ENCODE data around the gene IFNAR1.

The IFNAR1 gene

DNA sequence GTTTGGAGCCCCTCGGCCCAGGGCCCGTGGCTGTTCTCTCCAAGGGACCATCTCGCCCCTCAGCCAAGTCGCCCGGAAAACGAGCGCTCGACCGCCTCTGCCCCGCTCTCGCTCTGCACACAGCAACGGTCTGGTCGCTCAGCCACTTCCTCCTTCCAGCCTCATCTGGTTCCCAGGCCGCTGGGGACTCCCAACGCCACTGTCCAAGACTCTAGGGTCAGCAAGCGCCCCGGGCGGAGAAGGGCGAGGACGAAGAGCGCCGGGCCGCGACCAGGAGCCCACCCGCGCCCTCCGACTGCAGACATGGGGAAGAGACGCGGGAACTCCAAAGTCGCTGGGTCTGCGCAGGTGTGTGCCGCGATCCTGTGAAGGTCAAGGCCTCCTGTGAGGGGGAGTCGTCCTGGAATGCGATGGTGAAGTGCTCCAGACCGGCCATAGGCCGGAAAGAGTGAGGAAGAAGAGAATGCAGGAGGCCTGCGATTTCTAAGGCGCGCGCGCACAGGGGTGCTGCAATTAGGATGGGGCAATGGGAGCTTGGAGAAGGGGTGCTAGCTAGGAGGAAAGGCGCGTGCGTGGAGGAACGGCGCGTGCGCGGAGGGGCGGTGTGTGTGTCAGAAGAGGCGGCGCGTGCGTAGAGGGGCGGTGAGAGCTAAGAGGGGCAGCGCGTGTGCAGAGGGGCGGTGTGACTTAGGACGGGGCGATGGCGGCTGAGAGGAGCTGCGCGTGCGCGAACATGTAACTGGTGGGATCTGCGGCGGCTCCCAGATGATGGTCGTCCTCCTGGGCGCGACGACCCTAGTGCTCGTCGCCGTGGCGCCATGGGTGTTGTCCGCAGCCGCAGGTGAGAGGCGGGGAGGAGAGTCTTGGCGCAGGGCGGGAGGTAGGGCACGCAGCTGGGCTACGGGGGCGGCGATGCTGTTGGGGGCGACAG is at the start of gene IFNAR1:
Gene IFNAR1, plus strand, starts transcription at position 680 of the 931 bp plus-strand sequence. Its CDS starts 86 bp downstream, at position 766.
- DNase-seq (ENCODE audit: low read depth in 2 of 2): peak; percentile 97 to 99

DNA sequence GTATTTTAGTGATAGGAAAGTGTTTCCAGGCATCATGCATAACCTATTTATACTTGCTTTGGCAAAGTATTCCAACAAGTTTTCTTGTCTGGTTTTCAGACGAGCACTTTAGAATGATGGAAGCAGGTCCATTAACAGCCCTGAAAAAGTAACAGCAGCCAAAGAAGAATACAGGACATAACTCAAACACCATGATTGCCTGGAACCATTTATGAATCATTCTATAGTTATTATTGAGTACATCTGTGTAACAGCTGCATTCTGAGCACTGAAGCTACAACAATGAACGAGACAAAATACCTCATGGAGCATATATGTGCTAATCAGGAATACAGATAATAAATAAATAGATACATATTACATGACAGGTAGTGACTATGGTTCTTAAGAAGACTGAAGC is 46.0 kb upstream of the IFNAR1 start:
- no peak for DNase-seq (ENCODE audit: low read depth in 2 of 2)

DNA sequence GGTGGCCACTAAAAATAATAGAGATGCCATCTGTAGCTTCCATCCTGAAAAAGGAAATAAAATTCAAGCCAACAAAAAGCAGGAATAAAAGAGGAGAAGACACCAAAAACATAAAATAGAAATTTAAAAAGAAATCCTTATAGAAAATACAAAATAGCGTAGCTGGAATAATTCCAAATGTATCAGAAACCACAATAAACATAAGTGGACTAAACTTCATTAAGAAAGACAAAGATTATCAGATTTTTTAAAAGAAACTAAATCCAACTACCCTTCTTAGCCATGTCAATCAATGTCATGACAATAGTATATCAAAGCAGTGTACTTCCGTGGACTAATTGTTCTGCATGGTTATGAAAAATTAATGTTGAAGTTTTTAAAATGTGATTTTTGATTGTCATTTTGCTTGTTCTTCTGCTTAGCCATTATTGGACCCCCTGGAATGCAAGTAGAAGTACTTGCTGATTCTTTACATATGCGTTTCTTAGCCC is 45.4 kb upstream of the IFNAR1 start:
- no peak for DNase-seq (ENCODE audit: low read depth in 2 of 2)

DNA sequence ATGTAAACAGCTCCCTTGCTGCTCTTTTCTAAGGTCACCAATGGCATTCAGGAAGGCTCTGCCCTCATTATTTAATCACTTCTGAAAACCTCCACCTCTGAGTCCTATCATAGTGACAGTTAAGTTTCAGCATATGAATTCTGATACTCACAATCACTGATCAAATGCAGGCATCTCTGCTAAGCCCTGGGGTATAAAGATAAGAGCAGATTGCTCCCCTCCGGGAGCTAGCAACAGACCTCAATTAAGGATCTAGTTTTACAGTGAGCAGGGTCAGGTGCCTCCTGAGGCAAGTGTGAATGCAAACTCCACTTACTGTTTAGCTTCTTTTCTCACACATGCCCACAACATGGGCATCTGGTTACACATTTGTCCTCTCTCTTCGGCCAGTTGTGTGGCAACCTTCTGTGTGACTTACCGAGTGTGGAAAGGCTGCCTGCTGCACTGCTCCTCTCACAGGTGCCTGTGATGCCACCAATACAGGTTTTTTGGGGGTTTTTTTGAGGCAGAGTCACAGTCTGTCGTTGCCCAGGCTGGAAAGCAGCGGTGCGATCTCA is 43.6 kb upstream of the IFNAR1 start:
- DNase-seq (ENCODE audit: low read depth in 2 of 2): no peak

DNA sequence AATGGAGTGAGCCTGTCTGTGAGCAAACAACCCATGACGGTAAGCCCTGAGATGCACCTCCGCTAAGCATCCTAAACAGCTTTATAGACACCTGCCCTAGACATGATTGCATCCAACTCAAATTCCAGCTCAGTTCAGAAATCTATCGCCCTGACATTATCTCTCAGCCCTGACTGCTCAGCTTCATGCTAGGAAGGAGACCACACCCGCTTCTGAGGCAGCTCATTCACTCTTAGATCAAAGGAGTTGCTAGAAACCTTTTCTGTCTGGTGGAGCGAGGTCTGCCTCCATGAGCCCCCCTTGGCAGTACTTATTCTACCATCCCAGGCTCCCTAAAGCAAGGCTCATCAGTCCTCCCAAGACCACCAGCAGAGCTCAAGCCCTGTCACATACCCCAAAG is 41.6 kb upstream of the IFNAR1 start:
- DNase-seq (ENCODE audit: low read depth in 2 of 2): no peak

DNA sequence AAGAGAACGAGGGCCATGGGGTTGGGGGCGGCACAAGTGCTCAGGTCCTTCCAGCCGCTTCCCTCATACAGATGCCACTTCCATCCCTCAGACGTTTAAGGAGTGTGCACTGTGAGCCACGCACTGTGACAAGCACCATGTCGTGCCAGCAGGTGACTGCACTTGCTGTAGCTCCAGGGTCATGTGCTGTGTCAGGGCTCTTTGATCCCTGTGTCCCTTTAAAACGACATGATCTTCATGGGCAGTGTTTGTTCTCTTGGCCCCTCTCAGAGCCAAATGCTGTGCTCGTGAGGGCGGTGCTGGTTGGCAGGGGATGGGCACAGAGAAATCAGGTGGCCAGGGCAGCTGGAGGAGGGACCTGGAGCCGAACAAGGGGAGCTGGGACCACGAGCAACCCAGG is 38.7 kb upstream of the IFNAR1 start:
- no peak for DNase-seq (ENCODE audit: low read depth in 2 of 2)

DNA sequence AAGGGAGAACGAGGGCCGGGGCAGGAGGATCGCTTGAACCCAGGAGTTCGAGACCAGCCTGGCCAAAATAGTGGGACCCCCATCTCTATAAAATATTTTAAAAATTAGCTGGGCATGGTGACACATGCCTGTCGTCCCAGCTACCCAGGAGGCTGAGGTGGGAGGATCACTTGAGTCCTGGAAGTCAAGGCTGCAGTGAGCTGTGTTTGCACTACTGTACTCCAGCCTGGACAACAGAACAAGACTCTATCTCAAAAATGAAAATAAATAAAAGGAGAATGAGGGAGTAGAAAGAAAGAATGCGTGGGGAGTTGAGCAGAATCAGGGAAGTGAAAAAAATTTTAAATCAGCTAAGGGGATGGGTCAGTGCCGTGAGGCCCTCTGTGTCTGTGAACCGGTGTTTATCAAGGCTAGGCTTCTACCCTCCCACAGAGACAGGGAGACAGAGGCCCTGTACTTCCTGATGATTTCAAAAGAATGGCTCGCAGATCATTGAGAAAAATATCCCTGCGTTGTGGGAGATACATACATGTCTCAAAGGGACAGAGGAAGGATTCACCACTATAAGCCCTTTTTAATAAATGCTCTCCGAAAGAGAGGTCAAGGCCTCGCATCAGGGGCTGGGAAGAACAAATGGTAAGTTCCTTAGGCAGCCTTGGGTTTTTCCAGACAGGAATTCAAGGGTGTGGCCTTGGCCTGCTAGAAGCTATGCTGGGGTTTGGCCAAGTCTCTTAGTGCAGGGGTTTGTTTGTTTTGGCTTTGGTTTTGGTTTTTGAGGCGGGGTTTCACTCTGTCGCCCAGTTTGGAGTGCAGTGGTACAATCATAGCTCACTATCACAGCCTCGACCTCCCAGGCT is 37.9 kb upstream of the IFNAR1 start:
- DNase-seq (ENCODE audit: low read depth in 2 of 2): no peak

DNA sequence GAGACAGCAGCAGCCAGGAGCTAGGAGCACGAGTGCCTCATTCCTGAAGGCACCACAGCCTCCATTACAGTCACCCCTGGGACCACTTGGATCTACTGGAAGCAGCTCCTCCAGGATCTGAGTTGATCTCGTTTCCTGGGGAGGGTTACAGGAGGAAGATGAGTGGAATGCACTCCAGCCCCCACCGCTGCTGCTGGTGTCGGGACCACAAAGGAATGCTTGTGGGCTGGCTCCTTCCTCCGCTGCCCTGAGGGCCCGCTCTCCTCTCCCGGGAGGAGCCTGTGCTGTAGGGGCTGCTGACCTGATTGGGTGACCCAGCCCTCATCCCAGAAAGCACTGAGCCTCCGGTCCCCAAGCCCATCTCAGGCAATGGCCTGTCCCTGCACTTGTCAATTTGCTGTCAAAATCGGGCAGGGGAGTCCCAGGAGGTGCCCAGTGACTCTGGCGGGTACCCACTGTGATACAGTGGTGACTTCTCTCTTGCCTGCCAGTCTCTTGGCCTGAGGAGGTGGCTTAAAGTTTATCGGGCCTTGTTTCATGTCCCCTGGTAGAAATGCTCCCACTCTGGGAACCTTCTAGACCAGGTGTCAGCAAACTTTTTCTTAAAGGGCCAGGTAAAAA is 35.5 kb upstream of the IFNAR1 start:
- DNase-seq (ENCODE audit: low read depth in 2 of 2): no peak

DNA sequence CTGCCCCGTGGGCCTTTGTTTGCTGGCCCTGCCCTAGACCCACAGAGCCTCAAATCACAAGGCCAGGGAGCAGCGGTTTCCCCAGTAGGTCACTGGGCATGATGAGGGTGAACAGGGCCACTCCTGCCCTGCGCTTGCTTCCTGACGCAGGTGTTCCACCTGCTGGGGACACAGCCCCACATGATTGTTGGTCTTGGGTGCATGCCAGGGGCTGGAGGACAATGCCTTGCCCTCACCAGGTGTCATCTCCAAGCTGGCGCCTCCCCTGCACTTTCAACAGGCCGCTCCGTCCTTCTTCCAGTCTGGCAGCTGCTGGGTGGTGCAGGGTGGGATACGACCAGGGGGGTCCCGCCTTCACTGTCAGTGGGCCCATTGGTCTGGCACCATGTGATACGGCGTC is 34.3 kb upstream of the IFNAR1 start:
- no peak for DNase-seq (ENCODE audit: low read depth in 2 of 2)

DNA sequence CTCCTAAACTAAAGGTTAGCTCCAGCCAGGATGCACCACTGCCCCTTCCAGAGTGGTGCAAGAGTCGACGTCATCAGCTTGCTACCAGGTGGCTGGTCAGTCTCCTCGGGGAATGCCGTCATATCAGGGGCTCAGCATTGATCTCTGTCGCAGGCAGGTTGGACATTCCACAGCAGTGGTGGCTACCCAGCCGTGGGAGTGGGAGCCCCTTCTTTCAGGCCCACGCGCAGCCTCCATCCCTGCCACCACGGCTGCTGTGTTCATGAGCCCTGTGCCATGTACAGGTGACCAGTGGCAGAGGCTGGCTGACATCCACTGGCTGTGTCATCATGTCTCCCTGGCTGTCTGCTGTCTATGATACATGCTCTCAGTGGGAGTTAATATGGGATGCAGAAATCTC is 33.1 kb upstream of the IFNAR1 start:
- no peak for DNase-seq (ENCODE audit: low read depth in 2 of 2)

DNA sequence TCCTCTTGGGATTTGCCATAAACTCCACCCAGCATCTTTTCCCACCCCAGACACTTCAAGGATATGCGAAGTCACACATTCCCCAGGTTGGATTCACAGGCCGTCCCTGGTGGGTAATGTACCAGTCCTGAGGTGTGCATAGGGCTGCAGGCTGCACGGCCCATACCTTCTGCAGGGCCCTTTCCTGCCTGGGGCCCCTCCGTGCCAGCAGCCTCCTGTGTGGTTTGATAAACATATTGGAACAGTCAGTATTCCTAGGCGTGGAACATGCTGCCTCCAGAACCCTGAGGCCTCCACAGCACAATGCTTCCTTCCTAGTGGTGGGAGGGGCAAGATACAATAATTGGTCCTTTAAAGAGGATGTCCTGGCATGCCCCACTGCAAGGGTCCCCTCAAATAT is 32.0 kb upstream of the IFNAR1 start:
- DNase-seq (ENCODE audit: low read depth in 2 of 2): no peak

DNA sequence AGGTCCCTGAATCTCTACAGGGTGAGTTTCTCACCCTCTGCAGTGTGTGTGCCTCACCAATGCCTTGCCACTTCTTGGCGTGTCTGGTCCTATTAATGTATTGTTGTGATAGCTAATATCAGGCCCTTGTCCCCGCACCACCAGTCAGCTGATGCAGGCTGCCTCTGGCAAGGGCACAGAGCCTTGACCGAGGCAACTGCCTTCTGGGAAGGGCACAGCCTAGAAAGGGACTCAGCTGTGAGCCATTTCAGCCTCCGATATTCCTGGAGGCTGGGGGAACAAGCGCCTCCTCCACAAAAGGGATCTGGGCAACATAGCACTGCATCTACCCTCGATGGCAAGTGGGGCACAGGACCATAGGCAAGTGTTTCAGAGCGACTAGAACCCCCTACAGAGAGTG is 31.6 kb upstream of the IFNAR1 start:
- no peak for DNase-seq (ENCODE audit: low read depth in 2 of 2)

DNA sequence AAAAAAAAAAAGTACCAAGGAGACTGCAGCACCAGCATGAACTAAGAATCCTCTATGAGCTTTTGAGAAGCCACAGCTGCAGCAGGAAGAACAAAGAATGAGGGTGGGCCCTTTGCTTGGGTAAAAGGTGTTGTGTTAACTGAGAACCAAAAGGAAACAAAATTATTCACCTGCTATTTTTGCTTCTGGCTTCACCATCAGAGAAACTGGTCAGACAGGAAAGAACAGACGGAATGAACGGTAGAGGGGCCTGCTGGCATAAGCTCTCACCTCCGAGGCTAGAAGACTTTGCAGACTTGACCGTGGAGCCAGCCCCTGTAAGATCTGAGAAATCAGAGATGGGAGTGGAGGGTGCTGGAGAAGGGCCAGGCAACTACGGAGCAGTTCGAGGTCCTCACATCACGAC is 31.0 kb upstream of the IFNAR1 start:
- DNase-seq (ENCODE audit: low read depth in 2 of 2): no peak

DNA sequence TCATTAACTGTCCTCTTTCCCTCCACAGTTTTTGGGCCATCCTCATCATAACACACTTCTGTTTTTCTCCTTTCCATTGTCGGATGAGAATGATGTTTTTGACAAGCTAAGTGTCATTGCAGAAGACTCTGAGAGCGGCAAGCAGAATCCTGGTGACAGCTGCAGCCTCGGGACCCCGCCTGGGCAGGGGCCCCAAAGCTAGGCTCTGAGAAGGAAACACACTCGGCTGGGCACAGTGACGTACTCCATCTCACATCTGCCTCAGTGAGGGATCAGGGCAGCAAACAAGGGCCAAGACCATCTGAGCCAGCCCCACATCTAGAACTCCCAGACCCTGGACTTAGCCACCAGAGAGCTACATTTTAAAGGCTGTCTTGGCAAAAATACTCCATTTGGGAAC is 28.6 kb upstream of the IFNAR1 start:
- DNase-seq (ENCODE audit: low read depth in 2 of 2): no peak

DNA sequence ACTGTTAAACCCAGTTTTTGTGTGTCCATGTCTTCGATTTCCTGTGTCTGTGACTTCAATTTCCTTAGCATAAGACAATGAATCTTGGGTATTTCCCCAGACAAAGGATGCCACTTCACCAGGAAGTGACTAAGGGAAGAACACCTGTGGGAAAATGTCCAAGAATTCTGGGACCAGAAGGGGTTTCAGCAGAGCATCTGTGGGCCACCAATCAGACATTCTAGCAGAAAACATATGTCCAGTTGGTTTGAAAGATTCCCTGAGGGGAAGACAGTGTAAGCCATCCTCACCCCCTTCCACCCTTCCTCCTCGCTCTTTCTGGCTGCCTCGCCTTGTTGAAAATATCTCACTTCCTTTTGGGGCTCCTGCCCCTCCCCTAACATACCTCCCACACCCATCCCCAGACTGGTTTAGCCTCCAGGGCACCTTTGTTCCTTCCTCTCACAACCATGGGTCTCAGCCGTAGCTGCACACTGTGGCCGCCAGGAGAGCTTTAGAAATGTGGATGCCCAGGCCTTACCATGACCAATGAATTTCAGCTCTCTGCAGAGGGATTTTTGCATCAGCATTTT is 25.5 kb upstream of the IFNAR1 start:
- no peak for DNase-seq (ENCODE audit: low read depth in 2 of 2)

DNA sequence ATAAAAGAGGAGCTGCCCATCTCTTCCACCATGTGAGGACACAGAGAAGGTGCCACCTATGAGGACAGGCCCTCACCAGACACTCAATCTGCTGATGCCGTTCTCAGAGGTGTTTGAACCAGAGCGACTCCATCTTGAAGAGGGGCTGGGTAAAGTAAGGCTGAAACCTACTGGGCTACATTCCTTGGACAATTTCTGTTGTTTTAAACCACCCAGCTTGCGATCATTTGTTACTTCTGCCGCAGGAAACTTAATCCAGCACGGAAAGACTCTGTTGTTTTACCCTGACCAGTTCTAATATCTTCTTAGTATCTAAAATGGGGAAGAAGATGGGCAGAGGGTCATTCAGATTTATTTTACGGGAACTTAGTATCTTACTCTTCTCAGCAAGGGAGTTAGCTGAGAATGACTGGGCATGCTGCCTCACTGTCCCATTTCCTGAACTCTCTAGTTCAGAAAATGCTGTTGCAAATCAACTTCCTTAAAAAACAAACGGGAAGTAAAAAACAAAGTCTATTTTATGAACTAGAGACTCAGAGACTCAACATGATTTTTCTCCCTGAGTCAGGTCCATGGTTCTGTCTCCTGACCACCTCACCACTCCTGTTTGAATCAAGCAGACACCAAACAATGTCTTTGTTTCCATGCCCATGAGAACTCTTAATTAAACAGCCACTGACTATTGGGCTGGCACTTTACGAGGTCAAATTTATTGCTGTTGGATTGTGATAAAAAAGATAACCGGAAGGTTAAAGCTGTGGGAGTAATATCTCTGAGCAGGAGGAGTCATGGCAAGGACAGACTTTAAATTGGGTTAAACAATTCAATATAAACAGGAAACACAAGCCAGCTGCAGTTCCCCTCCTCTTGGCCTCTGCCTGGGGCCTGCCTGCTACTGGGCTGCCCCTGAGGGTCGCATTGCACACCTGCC is 23.8 kb upstream of the IFNAR1 start:
- no peak for DNase-seq (ENCODE audit: low read depth in 2 of 2)

DNA sequence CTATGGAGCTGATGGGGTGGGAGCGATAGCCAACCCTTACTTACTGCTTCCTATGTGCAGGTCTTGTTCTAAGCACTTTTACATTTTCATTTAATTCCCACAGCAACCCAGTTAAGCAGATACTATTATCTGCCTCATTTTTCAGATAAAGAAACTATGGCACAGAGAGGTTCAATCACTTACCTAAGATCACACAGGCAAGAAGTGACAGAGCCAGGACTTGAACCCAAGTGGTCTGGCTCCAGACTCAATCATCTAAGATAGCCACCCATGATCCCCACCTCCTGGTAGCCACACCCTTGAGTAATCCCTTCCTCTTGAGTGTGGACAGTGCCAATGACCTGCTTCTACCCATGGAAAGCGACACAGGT is 23.2 kb upstream of the IFNAR1 start:
- no peak for DNase-seq (ENCODE audit: low read depth in 2 of 2)

DNA sequence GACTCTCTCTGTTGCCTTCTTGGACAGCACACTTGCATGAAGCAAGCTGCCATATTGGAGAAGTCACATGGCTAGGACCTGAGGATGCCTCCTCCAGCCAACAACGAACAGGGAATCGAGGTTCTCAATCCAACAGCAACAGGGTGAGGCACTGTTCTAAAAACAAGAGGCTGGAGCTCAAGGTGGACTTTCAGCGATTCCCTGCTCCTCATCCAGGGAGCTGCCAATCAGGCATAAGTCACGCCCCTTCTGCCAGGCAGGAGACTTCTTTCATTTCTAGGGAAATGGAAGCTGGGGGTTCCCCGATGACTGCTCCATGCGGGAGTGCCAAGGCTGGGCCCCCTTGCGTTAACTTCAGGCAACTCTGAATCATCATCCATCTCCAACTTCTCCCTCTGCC is 22.7 kb upstream of the IFNAR1 start:
- no peak for DNase-seq (ENCODE audit: low read depth in 2 of 2)

DNA sequence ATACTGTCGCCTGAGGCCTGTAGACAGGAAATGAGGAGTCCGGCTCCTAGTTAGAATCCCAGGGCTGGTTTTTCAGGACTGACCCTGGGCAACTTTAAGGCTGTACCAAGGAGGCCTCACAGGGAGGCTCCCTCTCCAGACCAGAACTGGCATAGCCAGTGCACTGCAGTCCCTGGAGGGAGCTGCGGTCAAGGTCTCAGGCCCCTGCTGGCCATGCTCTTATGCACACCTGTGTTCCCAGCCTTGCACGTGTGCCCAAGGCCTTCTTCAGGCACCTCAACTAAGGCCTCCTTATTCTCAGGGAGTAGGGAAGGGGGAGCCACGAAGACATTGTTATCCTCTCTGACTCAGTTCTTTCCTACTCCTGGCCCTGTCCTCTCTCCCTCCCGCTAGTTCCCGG is 22.0 kb upstream of the IFNAR1 start:
- DNase-seq (ENCODE audit: low read depth in 2 of 2): no peak

DNA sequence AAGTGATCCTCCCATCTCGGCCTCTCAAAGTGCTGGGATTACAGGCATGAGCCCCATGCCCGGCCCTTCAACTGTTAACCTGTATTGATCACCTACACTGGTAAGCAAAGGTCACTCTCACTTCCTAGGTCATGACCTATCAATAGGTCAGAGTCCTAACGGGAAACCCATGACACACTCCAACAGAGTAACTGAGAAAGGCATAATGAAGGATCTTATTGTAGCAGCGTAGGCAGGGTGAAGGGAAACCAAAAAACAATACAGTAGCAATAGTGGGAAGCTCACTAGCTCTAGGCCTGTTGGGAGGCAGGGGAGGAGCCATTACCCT is 19.5 kb upstream of the IFNAR1 start:
- no peak for DNase-seq (ENCODE audit: low read depth in 2 of 2)

DNA sequence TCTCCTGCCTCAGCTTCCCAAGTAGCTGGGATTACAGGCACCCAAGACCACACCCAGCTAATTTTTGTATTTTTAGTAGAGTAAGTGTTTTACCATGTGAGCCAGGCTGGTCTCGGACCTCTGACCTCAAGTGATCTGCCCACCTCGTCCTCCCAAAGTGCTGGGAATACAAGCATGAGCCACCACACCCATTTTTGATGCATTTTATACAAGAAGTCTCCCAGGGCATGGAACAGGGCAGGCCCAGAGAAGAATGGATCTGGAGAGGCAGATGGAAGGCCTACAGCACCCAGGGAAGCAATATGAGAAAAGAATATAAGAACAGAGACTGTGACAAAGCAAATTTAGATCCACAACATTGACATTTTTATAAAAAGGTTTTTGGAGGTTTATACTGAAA is 18.8 kb upstream of the IFNAR1 start:
- DNase-seq (ENCODE audit: low read depth in 2 of 2): no peak
